ENCODE results near the gene KDM4D. TPM values are rescaled to one million over a fixed set of nuclear protein-coding genes. Genes with fewer than 3 reads are reported as not detected.

The KDM4D gene
- total RNA-seq, 1 experiment from 2014 or later: 2.4 TPM

- TF ChIP-seq ZNF512 (CRISPR knock-in tag; IDR thresholded peaks at IDR 0.05; ENCODE audit: borderline replicate concordance) (no peak), ESRRA (CRISPR knock-in tag; IDR thresholded peaks at IDR 0.05; ENCODE audit: borderline replicate concordance) (no peak), MLX (CRISPR knock-in tag; IDR thresholded peaks at IDR 0.05) (no peak), ZNF423 (CRISPR knock-in tag; IDR thresholded peaks at IDR 0.05) (no peak), EMX1 (CRISPR knock-in tag; IDR thresholded peaks at IDR 0.05) (no peak), FOXP4 (CRISPR knock-in tag; IDR thresholded peaks at IDR 0.05) (0 out of 2 replicates have a peak, but pooled peaks have one; percentile 15), MXD4 (CRISPR knock-in tag; IDR thresholded peaks at IDR 0.05; ENCODE audit: borderline replicate concordance) (no peak), GRHL2 (CRISPR knock-in tag; IDR thresholded peaks at IDR 0.05; ENCODE audit: insufficient replicate concordance, severe bottlenecking) (no peak), CBFB (CRISPR knock-in tag; IDR thresholded peaks at IDR 0.05; ENCODE audit: low read depth) (no peak), ETV6 (CRISPR knock-in tag; IDR thresholded peaks at IDR 0.05) (0 out of 2 replicates have a peak, but pooled peaks have one; percentile 24), NR3C1 (CRISPR knock-in tag; conservative IDR thresholded peaks at IDR 0.05; ENCODE audit: low read depth) (no peak), TCF7 (CRISPR knock-in tag; IDR thresholded peaks at IDR 0.05; ENCODE audit: low read depth) (no peak), HMGA2 (CRISPR knock-in tag; IDR thresholded peaks at IDR 0.05) (no peak), ZNF219 (CRISPR knock-in tag; IDR thresholded peaks at IDR 0.05; ENCODE audit: borderline replicate concordance) (0 out of 2 replicates have a peak, but pooled peaks have one; percentile 48), ARID4B (CRISPR knock-in tag; IDR thresholded peaks at IDR 0.05; ENCODE audit: borderline replicate concordance) (peak; percentile 62; the same call in 1 of the 2 replicates), GABPB1 (CRISPR knock-in tag; IDR thresholded peaks at IDR 0.05) (peak; percentile 86), ZNF671 (CRISPR knock-in tag; IDR thresholded peaks at IDR 0.05) (no peak), PRRX2 (CRISPR knock-in tag; IDR thresholded peaks at IDR 0.05) (no peak), ZNF532 (CRISPR knock-in tag; IDR thresholded peaks at IDR 0.05; ENCODE audit: borderline replicate concordance) (no peak)
- TF ChIP-seq, protein P1, sequence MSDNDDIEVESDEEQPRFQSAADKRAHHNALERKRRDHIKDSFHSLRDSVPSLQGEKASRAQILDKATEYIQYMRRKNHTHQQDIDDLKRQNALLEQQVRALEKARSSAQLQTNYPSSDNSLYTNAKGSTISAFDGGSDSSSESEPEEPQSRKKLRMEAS (CRISPR knock-in tag; IDR thresholded peaks at IDR 0.05): 0 out of 2 replicates have a peak, but pooled peaks have one; percentile 55
- TF ChIP-seq, protein P2, sequence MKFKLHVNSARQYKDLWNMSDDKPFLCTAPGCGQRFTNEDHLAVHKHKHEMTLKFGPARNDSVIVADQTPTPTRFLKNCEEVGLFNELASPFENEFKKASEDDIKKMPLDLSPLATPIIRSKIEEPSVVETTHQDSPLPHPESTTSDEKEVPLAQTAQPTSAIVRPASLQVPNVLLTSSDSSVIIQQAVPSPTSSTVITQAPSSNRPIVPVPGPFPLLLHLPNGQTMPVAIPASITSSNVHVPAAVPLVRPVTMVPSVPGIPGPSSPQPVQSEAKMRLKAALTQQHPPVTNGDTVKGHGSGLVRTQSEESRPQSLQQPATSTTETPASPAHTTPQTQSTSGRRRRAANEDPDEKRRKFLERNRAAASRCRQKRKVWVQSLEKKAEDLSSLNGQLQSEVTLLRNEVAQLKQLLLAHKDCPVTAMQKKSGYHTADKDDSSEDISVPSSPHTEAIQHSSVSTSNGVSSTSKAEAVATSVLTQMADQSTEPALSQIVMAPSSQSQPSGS (CRISPR knock-in tag; IDR thresholded peaks at IDR 0.05; ENCODE audit: borderline replicate concordance, low read depth): 0 out of 2 replicates have a peak, but pooled peaks have one; percentile 19
- TF ChIP-seq, protein P3, sequence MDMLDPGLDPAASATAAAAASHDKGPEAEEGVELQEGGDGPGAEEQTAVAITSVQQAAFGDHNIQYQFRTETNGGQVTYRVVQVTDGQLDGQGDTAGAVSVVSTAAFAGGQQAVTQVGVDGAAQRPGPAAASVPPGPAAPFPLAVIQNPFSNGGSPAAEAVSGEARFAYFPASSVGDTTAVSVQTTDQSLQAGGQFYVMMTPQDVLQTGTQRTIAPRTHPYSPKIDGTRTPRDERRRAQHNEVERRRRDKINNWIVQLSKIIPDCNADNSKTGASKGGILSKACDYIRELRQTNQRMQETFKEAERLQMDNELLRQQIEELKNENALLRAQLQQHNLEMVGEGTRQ (CRISPR knock-in tag; IDR thresholded peaks at IDR 0.05): no peak
These were observed at the start of gene KDM4D, which contains the start of gene CWC15 (continued) for GRCh38 chr11:94973099-94973968.
